HCT116 (cell line): ENCODE data around the gene PHF2. TPM values are rescaled to one million over a fixed set of nuclear protein-coding genes. Genes with fewer than 3 reads are reported as not detected.

Source experiments
- ATAC-seq: fragments of 200-7000 bp; cut with Tn5 transposase; 2 replicates; pipeline ENCODE4 v1.9.1; 2020; ENCODE audit warnings: mild to moderate bottlenecking, moderate library complexity
- BruUV-seq: library from RNA; stranded (reverse); fragments of 400-500 nt; replicated peaks from 2 replicates; lab custom pipeline; 2021; lab: Mats Ljungman, UMichigan
- CTCF ChIA-PET: fragments of 300-600 bp; sonication (Branson Sonifier 250); formaldehyde crosslinking; loops from one replicate; lab custom pipeline; 2021; ENCODE audit warnings: antibody characterized with exemption; lab: Charles Lee
- POLR2A ChIA-PET: fragments of 300-600, 350-600 bp; sonication (Branson Sonifier 250); formaldehyde crosslinking; loops from one replicate; lab custom pipeline; 2021; ENCODE audit warnings: antibody characterized with exemption; lab: Charles Lee
- RAD21 ChIA-PET, 2 experiments: fragments of 300-600 bp; sonication (Branson Sonifier 250); formaldehyde crosslinking; loops; one replicate each; lab custom pipeline; 2023; ENCODE audit warnings: low total read pairs in 2 of 2; ENCODE audit not compliant: uncharacterized antibody in 2 of 2, unreplicated experiment in 2 of 2, low non-redundant PET in 1 of 2; lab: Charles Lee
- DNase-seq: peaks from one replicate; pipeline ENCODE4 v3.0.0-alpha.2; 2010; ENCODE audit warnings: low read depth, low spot score
- H2AFZ ChIP-seq: fragments of 200-600 bp; shearing (Covaris generic), sonication (generic); 2 replicates; pipeline ENCODE4 v1.6.1; 2017; ENCODE audit warnings: low read depth, mixed run types, mixed read lengths, antibody characterized with exemption, low read length; ENCODE audit not compliant: poor library complexity, severe bottlenecking
- H3K27ac ChIP-seq: 2 replicates; pipeline ENCODE4 v1.5.1; 2012; ENCODE audit warnings: low read depth, low read length
- H3K27me3 ChIP-seq: fragments of 200-600 bp; sonication (generic); 2 replicates; pipeline ENCODE4 v1.6.1; 2016; ENCODE audit warnings: mixed run types, low read length, mixed read lengths; ENCODE audit not compliant: insufficient read depth
- H3K36me3 ChIP-seq, 2 experiments: fragments of 200-500 bp in 1 of 2; fragments of 200-600 bp in 1 of 2; sonication (Bioruptor generic) in 1 of 2; sonication (generic) in 1 of 2; 2 replicates each; pipeline versions ENCODE4 v1.5.1 to v1.6.1; 2014 to 2016; ENCODE audit warnings: low read length in 2 of 2, inconsistent platforms in 1 of 2, mixed read lengths in 1 of 2, mixed run types in 1 of 2; ENCODE audit not compliant: insufficient read depth in 2 of 2, control insufficient read depth in 1 of 2
- H3K4me1 ChIP-seq, 2 experiments: fragments of 200-600 bp in 1 of 2; sonication (generic) in 1 of 2; 2 replicates each; pipeline versions ENCODE4 v1.5.1 to v1.6.1; 2012 to 2017; ENCODE audit warnings: low read length in 2 of 2, inconsistent platforms in 1 of 2, mild to moderate bottlenecking in 1 of 2, mixed read lengths in 1 of 2, mixed run types in 1 of 2, moderate library complexity in 1 of 2; ENCODE audit not compliant: insufficient read depth in 2 of 2, control insufficient read depth in 1 of 2
- H3K4me2 ChIP-seq: fragments of 200-600 bp; sonication (generic); 2 replicates; pipeline ENCODE4 v1.6.1; 2017; ENCODE audit warnings: mixed run types, low read length, mixed read lengths
- H3K4me3 ChIP-seq, 2 experiments: fragments of 200-600 bp in 1 of 2; sonication (generic) in 1 of 2; replicated peaks in 1 of 2; 2 replicates each; pipeline ENCODE4 v1.5.1; 2011 to 2016; ENCODE audit warnings: low read length in 2 of 2, control low read depth in 1 of 2, low read depth in 1 of 2, mild to moderate bottlenecking in 1 of 2, mixed read lengths in 1 of 2, mixed run types in 1 of 2
- H3K79me2 ChIP-seq: fragments of 200-600 bp; sonication (generic); 2 replicates; pipeline ENCODE4 v1.6.1; 2017; ENCODE audit warnings: mild to moderate bottlenecking, mixed run types, low read length, moderate library complexity, mixed read lengths; ENCODE audit not compliant: insufficient read depth
- H3K9ac ChIP-seq: fragments of 200-600 bp; sonication (generic); 2 replicates; pipeline ENCODE4 v1.6.1; 2016; ENCODE audit warnings: low read length, mixed read lengths
- H3K9me2 ChIP-seq: fragments of 200-600 bp; sonication (generic), shearing (Covaris generic); 2 replicates; pipeline ENCODE4 v1.6.1; 2017; ENCODE audit warnings: mixed run types, mild to moderate bottlenecking, moderate library complexity; ENCODE audit not compliant: insufficient read depth
- H3K9me3 ChIP-seq, 2 experiments: fragments of 200-500 bp in 1 of 2; fragments of 200-600 bp in 1 of 2; sonication (Bioruptor generic) in 1 of 2; sonication (generic) in 1 of 2; 2 replicates each; pipeline ENCODE4 v1.6.1; 2014 to 2017; ENCODE audit warnings: low read length in 2 of 2, mixed read lengths in 2 of 2, inconsistent platforms in 1 of 2, low read depth in 1 of 2, mild to moderate bottlenecking in 1 of 2, mixed run types in 1 of 2, moderate library complexity in 1 of 2; ENCODE audit not compliant: control insufficient read depth in 1 of 2, insufficient read depth in 1 of 2
- H4K20me1 ChIP-seq: fragments of 200-600 bp; sonication (generic), shearing (Covaris generic); 2 replicates; pipeline ENCODE4 v1.6.1; 2017; ENCODE audit warnings: mixed run types, mild to moderate bottlenecking, moderate library complexity; ENCODE audit not compliant: insufficient read depth
- CTCF ChIP-seq, 3 experiments: fragments of 200-600 bp in 1 of 3; sonication (generic) in 1 of 3; IDR thresholded peaks in 2 of 3; conservative IDR thresholded peaks in 1 of 3; 2 replicates each; pipeline ENCODE4 v1.5.1; 2012 to 2017; ENCODE audit warnings: low read depth in 2 of 3, low read length in 2 of 3, antibody characterized with exemption in 1 of 3, borderline replicate concordance in 1 of 3, control low read depth in 1 of 3, mild to moderate bottlenecking in 1 of 3, mixed read lengths in 1 of 3, mixed run types in 1 of 3, moderate library complexity in 1 of 3; ENCODE audit not compliant: insufficient read depth in 1 of 3
- EZH2phosphoT487 ChIP-seq: fragments of 200-600 bp; IDR thresholded peaks from 2 replicates; pipeline ENCODE4 v1.6.1; 2018; ENCODE audit warnings: antibody characterized with exemption, borderline replicate concordance
- RAD21 ChIP-seq: IDR thresholded peaks from 2 replicates; pipeline ENCODE4 v1.6.1; 2012; ENCODE audit warnings: low read depth, mild to moderate bottlenecking
- REST ChIP-seq: IDR thresholded peaks from 2 replicates; pipeline ENCODE4 v1.6.1; 2012; ENCODE audit warnings: low read depth
- SP1 ChIP-seq: IDR thresholded peaks from 2 replicates; pipeline ENCODE4 v1.6.1; 2012; ENCODE audit warnings: low read depth
- intact Hi-C: fragments of 100-400 bp; cut with micrococcal nuclease; formaldehyde crosslinking; loops from 2 replicates; pipeline ENCODE4 v1.10.0; 2022
- total RNA-seq: library from RNA; stranded (reverse); gene quantifications from one replicate; pipeline ENCODE4 v1.2.1, GENCODE V29; 2021; ENCODE audit not compliant: unreplicated experiment

The PHF2 gene
- total RNA-seq, 1 experiment from 2014 or later: 20.6 TPM

- H2AFZ ChIP-seq: no peak overlapping the region
- DNase-seq (no peak), ATAC-seq (no peak)
- TF ChIP-seq RAD21 (no peak), REST (no peak), EZH2phosphoT487 (no peak), SP1 (no peak), CTCF (IDR thresholded peaks at IDR 0.05 in 2 of 3, conservative IDR thresholded peaks at IDR 0.05 in 1 of 3; ENCODE audit: borderline replicate concordance in 1 of 3, insufficient read depth in 1 of 3, low read depth in 2 of 3, low read length in 2 of 3) (no peak)
- H3K9ac ChIP-seq: no peak overlapping the region
- no peaks in the 10 kb centered on the region for H4K20me1 ChIP-seq
- no peaks in the 10 kb centered on the region for H3K9me3 ChIP-seq
- H3K27me3 ChIP-seq: no peaks in the 10 kb centered on the region
- H3K79me2 ChIP-seq: no peaks in the 10 kb centered on the region
- H3K9me2 ChIP-seq: no peaks in the 10 kb centered on the region
- ChIA-PET POLR2A (no interaction called here), RAD21 (no interaction called here), CTCF (interaction anchor here (1.0 kb wide), 1 partner anchor 220 kb away, joined by 3 read pairs; no protein-coding TSS in a partner anchor)
- no peaks in the 10 kb centered on the region for H3K4me1 ChIP-seq
- H3K36me3 ChIP-seq: no peaks in the 10 kb centered on the region
- H3K4me3 ChIP-seq: no peak overlapping the region
- H3K27ac ChIP-seq: no peak overlapping the region
- BruUV-seq: no TSS peak
- no peak overlapping the region for H3K4me2 ChIP-seq
- intact Hi-C loops: no loop called here
These were observed 125.3 kb downstream of the PHF2 start for GRCh38 chr9:93701494-93702218.
